Measurements from ENCODE around the gene BMPR1B.

BMPR1B gene

GRCh38 chr4:95018785-95019184 is 261.0 kb downstream of the BMPR1B start:
- no peak overlapping the region for H3K27ac Mint-ChIP-seq
- H3K4me1 Mint-ChIP-seq (ENCODE audit: low read depth), result no peaks in the 10 kb centered on the region
- no peaks in the 10 kb centered on the region for H3K27me3 Mint-ChIP-seq
- no peaks in the 10 kb centered on the region for H3K36me3 Mint-ChIP-seq (ENCODE audit: low read depth)
- no peak overlapping the region for H3K4me3 Mint-ChIP-seq
- H3K9me3 Mint-ChIP-seq, result no peaks in the 10 kb centered on the region

DNA sequence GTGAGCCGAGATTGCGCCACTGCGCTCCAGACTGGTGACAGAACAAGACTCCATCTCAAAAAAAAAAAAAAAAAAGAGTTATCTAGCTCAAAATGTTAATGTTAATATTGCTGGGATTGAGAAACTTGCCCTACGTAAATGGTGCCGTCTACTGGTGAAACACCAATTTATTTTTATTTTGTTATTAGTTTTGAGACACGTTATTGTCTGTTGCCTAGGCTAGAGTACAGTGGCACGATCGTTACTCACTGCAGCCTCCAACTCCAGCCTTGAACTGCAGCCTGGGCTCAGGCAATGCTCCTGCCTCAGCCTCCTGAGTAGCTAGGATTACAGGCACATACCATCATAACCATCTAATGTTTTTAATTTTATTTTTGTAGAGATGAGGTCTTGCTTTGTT is 262.8 kb downstream of the BMPR1B start:
- Mint-ChIP-seq H3K27me3 (no peaks in the 10 kb centered on the region), H3K4me1 (ENCODE audit: low read depth) (no peaks in the 10 kb centered on the region), H3K4me3 (no peak overlapping the region), H3K36me3 (ENCODE audit: low read depth) (no peaks in the 10 kb centered on the region), H3K9me3 (no peaks in the 10 kb centered on the region), H3K27ac (no peak overlapping the region)

GRCh38 chr4:95021099-95021498 is 263.3 kb downstream of the BMPR1B start:
- Mint-ChIP-seq H3K9me3 (no peaks in the 10 kb centered on the region), H3K27me3 (no peaks in the 10 kb centered on the region), H3K27ac (no peak overlapping the region), H3K4me1 (ENCODE audit: low read depth) (no peaks in the 10 kb centered on the region), H3K4me3 (no peak overlapping the region), H3K36me3 (ENCODE audit: low read depth) (no peaks in the 10 kb centered on the region)

DNA sequence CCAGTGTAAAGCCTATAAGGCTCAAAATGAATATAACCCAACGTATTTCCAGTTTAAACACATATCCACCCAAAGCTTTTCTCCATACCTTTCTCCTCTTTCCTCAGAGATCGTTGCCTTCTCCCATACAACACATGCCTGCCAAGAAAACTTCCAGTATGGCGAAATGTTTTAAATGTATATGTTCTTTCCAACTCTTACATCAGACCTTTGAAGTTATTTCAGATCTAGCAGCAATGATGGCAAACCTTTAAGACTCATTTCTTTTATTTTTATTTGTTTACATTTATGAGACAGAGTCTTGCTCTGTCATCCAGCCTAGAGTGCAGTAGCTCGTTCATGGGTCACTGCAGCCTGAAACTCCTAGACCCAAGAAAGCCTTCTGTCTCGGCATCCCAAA is 265.4 kb downstream of the BMPR1B start:
- H3K4me3 Mint-ChIP-seq, result no peak overlapping the region
- no peaks in the 10 kb centered on the region for H3K36me3 Mint-ChIP-seq (ENCODE audit: low read depth)
- no peak overlapping the region for H3K27ac Mint-ChIP-seq
- H3K27me3 Mint-ChIP-seq, result no peaks in the 10 kb centered on the region
- no peaks in the 10 kb centered on the region for H3K9me3 Mint-ChIP-seq
- no peaks in the 10 kb centered on the region for H3K4me1 Mint-ChIP-seq (ENCODE audit: low read depth)

DNA sequence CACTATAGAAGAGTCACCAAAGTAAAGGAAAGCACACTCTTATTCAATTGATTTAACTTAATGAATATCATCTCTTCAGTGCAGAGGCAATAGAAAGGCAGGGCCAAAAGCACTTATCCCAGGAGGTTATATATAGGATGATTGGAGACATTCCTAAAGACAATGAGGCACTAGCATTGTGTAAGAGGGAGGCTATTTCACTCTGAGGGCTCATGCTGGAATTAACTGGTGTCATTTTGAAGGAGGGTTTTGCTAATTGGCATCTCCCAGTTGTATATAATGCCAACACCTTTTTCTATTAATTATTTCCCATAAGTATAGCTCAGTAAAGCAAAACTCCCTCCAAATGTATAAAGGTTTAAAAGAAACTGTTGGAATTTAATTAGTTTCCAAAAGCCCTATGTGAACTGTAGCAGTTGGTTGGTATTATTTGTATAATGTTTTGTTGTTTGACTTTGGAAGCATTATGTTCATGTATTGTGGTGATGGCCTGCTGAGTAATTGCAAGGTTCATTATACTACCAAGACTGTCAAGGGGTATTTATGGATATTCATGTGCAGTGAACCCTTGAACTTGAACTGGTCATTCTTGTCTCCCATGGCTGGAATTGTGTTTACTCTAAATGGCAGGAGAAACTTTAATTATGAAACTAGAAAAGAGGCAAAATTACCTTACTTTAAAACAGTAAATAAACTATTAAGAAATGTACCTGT is 270.3 kb downstream of the BMPR1B start:
- no peaks in the 10 kb centered on the region for H3K4me1 Mint-ChIP-seq (ENCODE audit: low read depth)
- no peak overlapping the region for H3K27ac Mint-ChIP-seq
- no peaks in the 10 kb centered on the region for H3K36me3 Mint-ChIP-seq (ENCODE audit: low read depth)
- H3K4me3 Mint-ChIP-seq, result no peak overlapping the region
- no peaks in the 10 kb centered on the region for H3K9me3 Mint-ChIP-seq
- H3K27me3 Mint-ChIP-seq, result no peaks in the 10 kb centered on the region

DNA sequence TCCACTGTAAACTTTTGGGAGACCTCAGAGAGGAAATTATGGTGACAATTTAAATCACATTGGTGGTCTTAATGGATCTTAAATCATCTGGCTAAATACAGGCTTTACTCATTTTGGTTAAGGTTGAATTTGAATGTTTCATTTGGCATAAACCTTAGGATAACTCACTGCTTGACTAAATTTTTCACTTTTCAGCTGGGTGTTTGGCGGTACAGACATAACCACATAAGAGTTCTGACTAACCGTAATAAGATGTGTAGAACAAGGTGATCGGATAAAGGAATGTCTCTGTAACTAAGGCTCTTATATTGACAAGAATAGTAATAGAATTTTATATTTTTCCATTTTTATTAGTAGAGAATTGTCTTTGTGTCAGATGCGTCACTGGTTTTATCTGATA is 281.0 kb downstream of the BMPR1B start:
- H3K4me3 Mint-ChIP-seq, result no peak overlapping the region
- no peak overlapping the region for H3K27ac Mint-ChIP-seq
- H3K27me3 Mint-ChIP-seq, result no peaks in the 10 kb centered on the region
- H3K4me1 Mint-ChIP-seq (ENCODE audit: low read depth), result no peaks in the 10 kb centered on the region
- no peaks in the 10 kb centered on the region for H3K36me3 Mint-ChIP-seq (ENCODE audit: low read depth)
- H3K9me3 Mint-ChIP-seq, result peaks cover 17% of the 10 kb centered on the region

DNA sequence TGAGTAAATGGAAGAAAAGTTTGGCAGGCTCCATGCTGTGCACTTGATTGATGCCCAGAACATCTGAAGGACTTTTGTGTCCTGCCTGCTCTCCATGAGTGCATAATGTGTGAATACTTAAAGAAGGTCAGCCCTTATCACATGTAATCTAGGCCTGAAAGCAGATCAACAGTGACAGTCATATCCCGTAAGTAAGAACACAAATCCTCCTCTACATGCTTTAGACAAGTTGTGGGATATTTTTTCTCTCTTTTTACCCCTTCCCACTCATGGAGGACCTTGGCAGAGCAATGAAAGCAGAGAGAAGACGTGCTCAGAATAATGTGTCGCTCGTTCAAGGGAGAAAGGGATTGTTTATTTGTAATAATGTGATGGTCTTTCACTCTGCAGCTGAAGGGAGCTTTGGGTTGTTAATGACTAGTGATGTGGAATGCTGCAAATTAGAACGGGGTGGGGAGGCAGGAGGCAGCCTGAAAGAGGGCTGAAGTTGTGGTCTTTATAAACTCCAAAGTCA is 286.6 kb downstream of the BMPR1B start:
- Mint-ChIP-seq H3K36me3 (ENCODE audit: low read depth) (no peaks in the 10 kb centered on the region), H3K9me3 (no peaks in the 10 kb centered on the region), H3K4me1 (ENCODE audit: low read depth) (no peaks in the 10 kb centered on the region), H3K27me3 (no peaks in the 10 kb centered on the region), H3K27ac (no peak overlapping the region), H3K4me3 (no peak overlapping the region)

DNA sequence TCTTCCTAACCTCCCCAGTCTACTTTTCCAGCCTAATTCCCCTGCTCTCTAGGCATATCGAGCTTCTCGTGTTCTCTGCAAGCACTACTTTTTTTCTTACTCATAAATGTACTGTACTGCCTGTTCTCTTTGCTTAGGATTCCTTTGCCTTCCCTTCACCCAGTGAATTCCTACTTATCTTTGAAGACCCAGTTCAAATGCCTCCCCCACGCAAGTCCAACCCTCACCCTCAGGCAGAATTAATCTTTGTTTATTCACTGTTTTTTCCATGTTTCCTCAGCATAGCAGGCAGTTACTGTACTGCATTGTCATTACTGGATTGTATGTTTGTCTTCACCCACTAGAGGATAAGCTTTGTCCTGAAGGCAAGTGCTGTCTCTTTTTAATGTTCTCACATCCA is 287.7 kb downstream of the BMPR1B start:
- no peaks in the 10 kb centered on the region for H3K4me1 Mint-ChIP-seq (ENCODE audit: low read depth)
- H3K9me3 Mint-ChIP-seq, result no peaks in the 10 kb centered on the region
- no peaks in the 10 kb centered on the region for H3K36me3 Mint-ChIP-seq (ENCODE audit: low read depth)
- no peaks in the 10 kb centered on the region for H3K27me3 Mint-ChIP-seq
- no peak overlapping the region for H3K4me3 Mint-ChIP-seq
- no peak overlapping the region for H3K27ac Mint-ChIP-seq

DNA sequence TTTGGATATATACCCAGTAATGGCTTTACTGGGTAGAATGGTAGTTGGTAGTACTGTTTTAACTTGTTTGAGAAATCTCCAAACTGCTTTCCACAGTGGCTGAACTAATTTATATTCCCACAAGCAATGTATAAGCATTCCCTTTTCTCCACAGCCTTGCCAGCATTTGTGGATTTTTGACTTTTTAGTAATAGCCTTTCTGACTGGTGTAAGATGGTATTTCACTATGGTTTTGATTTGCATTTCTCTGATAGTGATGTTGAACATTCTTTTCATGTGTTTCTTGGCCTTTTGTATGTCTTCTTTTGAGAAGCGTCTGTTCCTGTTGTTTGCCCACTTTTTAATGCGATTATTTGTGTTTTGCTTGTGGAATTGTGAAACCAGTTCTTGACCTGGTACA is 290.5 kb downstream of the BMPR1B start:
- Mint-ChIP-seq H3K9me3 (no peaks in the 10 kb centered on the region), H3K4me1 (ENCODE audit: low read depth) (no peaks in the 10 kb centered on the region), H3K27me3 (no peaks in the 10 kb centered on the region), H3K27ac (no peak overlapping the region), H3K36me3 (ENCODE audit: low read depth) (no peaks in the 10 kb centered on the region), H3K4me3 (no peak overlapping the region)

- H3K27ac Mint-ChIP-seq, result no peak overlapping the region
- no peaks in the 10 kb centered on the region for H3K27me3 Mint-ChIP-seq
- H3K4me3 Mint-ChIP-seq, result no peak overlapping the region
- no peaks in the 10 kb centered on the region for H3K9me3 Mint-ChIP-seq
- no peaks in the 10 kb centered on the region for H3K4me1 Mint-ChIP-seq (ENCODE audit: low read depth)
- no peaks in the 10 kb centered on the region for H3K36me3 Mint-ChIP-seq (ENCODE audit: low read depth)
These were observed 291.9 kb downstream of the BMPR1B start for GRCh38 chr4:95049551-95050233.

DNA sequence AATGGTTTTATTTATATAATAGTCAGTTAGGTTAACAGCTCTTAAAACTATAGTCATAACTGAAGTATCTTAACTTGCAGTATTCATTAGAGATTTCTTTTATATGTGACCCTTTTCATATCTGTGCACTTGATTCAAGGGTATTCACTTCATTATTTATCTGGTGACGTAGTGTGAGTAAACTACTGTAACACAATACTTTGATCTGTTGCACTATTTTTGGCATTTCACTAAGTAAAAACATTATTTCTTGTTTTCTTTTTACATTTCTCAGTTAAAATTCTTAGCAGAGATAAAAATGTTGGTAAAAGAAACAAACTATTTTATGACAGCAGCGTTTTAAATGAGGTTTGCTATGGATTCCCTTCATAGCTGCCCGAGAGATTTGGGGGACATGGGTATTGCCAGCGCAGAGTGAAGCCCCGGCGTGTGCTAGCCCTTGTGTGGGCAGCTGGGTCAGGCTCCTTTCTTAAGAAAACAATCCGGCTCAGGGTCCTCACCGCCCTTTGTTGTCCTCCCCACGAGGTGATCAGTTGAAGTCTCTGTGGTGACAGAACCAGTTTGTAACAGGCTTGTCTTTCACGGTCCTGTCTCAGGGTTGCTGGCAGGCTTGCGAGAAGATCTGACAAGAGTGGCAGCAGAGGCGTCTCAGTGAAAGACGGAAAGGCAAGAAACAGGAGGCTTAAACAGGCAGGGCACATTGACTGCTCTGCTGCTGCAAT is 293.4 kb downstream of the BMPR1B start:
- Mint-ChIP-seq H3K4me1 (ENCODE audit: low read depth) (no peaks in the 10 kb centered on the region), H3K9me3 (no peaks in the 10 kb centered on the region), H3K27me3 (no peaks in the 10 kb centered on the region), H3K36me3 (ENCODE audit: low read depth) (no peaks in the 10 kb centered on the region), H3K4me3 (no peak overlapping the region), H3K27ac (no peak overlapping the region)

- Mint-ChIP-seq H3K4me1 (ENCODE audit: low read depth) (no peaks in the 10 kb centered on the region), H3K27ac (no peak overlapping the region), H3K4me3 (no peak overlapping the region), H3K9me3 (no peaks in the 10 kb centered on the region), H3K36me3 (ENCODE audit: low read depth) (no peaks in the 10 kb centered on the region), H3K27me3 (no peaks in the 10 kb centered on the region)
These were observed 293.9 kb downstream of the BMPR1B start for GRCh38 chr4:95051702-95052020.

DNA sequence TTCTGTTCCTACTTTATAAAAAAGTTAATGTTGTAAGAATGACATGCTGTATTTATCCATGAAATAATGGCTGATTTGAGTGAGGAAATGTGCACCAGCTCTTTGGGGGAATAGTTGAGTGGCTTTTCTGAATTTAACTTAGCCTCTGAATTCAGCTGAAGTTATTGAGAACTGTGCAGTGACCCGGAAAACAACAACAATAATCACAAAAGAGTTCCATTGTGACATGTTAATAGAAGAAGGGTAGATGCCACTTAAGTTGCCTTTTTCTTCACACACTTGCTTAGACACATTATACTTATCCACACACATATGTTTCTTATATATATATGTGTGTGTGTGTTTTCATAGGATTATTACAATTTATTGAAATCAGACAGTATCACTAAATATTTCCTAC is 301.2 kb downstream of the BMPR1B start:
- no peak overlapping the region for H3K27ac Mint-ChIP-seq
- H3K4me3 Mint-ChIP-seq, result no peak overlapping the region
- no peaks in the 10 kb centered on the region for H3K36me3 Mint-ChIP-seq (ENCODE audit: low read depth)
- no peaks in the 10 kb centered on the region for H3K9me3 Mint-ChIP-seq
- H3K27me3 Mint-ChIP-seq, result peaks cover 3% of the 10 kb centered on the region
- H3K4me1 Mint-ChIP-seq (ENCODE audit: low read depth), result no peaks in the 10 kb centered on the region

GRCh38 chr4:95059663-95060062 is 301.9 kb downstream of the BMPR1B start:
- no peaks in the 10 kb centered on the region for H3K9me3 Mint-ChIP-seq
- H3K27me3 Mint-ChIP-seq, result peaks cover 3% of the 10 kb centered on the region
- H3K36me3 Mint-ChIP-seq (ENCODE audit: low read depth), result no peaks in the 10 kb centered on the region
- H3K4me1 Mint-ChIP-seq (ENCODE audit: low read depth), result no peaks in the 10 kb centered on the region
- H3K4me3 Mint-ChIP-seq, result no peak overlapping the region
- no peak overlapping the region for H3K27ac Mint-ChIP-seq

DNA sequence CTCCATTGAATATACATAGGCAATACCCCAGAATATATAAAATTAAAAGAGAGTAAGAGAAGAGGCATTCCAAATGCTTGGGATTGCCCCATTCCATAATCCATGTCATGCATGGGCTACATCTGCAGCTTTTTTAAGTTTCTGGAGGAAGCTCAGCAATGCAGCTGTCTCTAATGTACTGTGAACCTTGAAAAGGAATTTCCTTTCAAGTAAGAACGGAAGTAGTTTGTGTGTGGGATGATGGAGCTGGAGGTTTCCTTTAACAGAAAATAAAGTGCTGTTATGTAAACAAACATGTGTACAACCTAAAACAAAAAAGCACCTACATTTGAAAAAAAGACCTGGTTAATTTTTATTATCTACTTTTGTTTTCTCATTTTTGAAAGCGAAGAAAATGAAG is 303.5 kb downstream of the BMPR1B start:
- H3K9me3 Mint-ChIP-seq, result no peaks in the 10 kb centered on the region
- peaks cover 3% of the 10 kb centered on the region for H3K27me3 Mint-ChIP-seq
- H3K4me3 Mint-ChIP-seq, result no peak overlapping the region
- H3K4me1 Mint-ChIP-seq (ENCODE audit: low read depth), result no peaks in the 10 kb centered on the region
- H3K27ac Mint-ChIP-seq, result no peak overlapping the region
- no peaks in the 10 kb centered on the region for H3K36me3 Mint-ChIP-seq (ENCODE audit: low read depth)

Data from stimulated activated naive CD8-positive, alpha-beta T cell treated with anti-CD3 and anti-CD28 coated beads, Interleukin-15, Interleukin-2, amounts not matched to agents 100 ng/mL and 50 ng/mL, for 24 hours (primary cell).